KBM-7 (cell line): ENCODE results near the gene KIF19.

Source experiments
- DNase-seq: peaks from one replicate; pipeline ENCODE4 v3.0.0-alpha.2; 2015
- in situ Hi-C: fragments of 300-500 bp; cut with MboI; formaldehyde crosslinking; loops from 2 replicates; pipeline ENCODE4 v1.14.3; 2020; ENCODE audit warnings: low sequenced_read_pairs, low pct_unique_long_range_greater_than_20kb, mixed read lengths

The KIF19 gene

GRCh38 chr17:74335529-74336062 lies 9.6 kb downstream of the KIF19 start:
- in situ Hi-C loops, result no loop called here
- DNase-seq, result no peak

DNA sequence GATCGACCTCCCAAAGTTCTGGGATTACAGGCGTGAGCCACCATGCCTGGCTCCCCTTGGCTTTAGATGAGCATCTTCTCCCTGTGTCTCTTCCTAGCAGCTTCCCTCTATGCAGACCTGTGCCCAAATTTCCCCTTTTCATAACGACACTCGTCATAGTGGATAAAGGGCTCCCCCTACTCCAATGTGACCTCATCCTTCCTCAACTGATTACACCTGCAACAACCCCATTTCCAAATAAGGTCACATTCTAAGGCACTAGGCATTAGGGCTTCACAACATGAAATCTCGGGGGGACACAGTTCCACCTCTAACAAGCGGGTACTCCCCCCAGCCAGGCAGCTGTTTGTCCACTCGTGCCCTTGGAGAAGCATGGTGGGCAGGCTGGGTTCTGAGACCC lies 10.3 kb downstream of the KIF19 start:
- in situ Hi-C loops, result no loop called here

GRCh38 chr17:74337834-74338500 lies 11.9 kb downstream of the KIF19 start:
- DNase-seq, result no peak
- in situ Hi-C loops, result no loop called here

More for the DNA sequence above, 10.3 kb downstream of the KIF19 start:
- no peak for DNase-seq

GRCh38 chr17:74339537-74340195 lies 13.6 kb downstream of the KIF19 start:
- in situ Hi-C loops, result no loop called here
- DNase-seq, result no peak

GRCh38 chr17:74340470-74341023 lies 14.5 kb downstream of the KIF19 start:
- in situ Hi-C loops, result no loop called here

GRCh38 chr17:74342224-74342623 lies 16.2 kb downstream of the KIF19 start:
- DNase-seq, result no peak

More at GRCh38 chr17:74340470-74341023, 14.5 kb downstream of the KIF19 start:
- DNase-seq, result no peak

GRCh38 chr17:74343121-74343520 lies 17.1 kb downstream of the KIF19 start:
- no peak for DNase-seq
- in situ Hi-C loops, result no loop called here

More at GRCh38 chr17:74342224-74342623, 16.2 kb downstream of the KIF19 start:
- in situ Hi-C loops, result no loop called here

DNA sequence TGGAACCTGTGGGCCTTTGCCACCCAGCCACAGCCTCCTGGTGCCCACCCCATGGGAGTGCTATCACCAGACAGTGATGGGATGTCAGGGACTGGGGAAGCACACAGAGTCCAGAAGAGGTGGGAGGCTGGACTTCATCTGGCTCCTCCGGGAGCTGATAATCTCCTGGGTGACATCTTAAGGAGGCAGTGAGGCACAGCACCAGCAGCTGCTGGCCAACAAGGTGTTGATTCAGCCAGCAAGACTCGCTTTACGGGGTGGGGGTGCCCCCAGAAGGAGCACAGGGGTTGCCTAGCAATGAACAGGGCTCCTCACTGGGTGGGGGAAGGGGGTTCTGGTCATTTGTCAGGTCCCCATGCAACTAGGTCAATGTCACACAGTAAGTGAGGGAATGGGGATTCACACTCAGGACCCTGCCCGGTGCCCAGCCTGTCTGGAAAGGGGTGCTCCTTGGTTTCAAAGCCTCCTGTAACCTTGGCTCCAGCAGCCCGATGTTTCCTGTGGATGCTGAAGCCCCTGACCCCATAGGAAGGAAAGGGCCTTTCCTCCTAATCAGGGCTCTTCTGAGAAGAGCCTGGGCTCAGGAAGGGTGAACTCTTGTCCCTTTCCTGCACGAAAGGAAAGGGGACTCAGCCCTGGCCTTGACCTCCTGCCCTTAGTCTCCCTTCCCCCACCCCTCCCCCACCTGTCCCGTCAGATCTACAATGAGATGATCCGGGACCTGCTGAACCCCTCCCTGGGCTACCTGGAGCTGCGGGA lies 17.7 kb downstream of the KIF19 start:
- in situ Hi-C loops, result no loop called here
- no peak for DNase-seq

DNA sequence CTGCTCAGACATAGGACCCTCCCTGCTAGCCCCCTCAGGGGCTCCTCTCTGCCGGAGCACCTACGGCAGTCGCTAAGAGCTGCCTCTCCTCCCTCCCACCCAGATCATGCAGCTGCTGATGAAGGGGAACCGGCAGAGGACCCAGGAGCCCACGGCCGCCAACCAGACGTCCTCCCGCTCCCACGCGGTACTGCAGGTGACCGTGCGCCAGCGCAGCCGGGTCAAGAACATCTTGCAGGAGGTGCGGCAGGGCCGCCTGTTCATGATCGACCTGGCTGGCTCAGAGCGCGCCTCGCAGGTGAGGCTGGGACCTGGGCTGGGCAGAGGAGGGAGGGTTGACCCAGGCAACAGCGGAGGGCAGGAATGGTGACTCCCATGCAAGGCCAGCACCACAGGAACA lies 18.6 kb downstream of the KIF19 start:
- in situ Hi-C loops, result no loop called here
- no peak for DNase-seq

DNA sequence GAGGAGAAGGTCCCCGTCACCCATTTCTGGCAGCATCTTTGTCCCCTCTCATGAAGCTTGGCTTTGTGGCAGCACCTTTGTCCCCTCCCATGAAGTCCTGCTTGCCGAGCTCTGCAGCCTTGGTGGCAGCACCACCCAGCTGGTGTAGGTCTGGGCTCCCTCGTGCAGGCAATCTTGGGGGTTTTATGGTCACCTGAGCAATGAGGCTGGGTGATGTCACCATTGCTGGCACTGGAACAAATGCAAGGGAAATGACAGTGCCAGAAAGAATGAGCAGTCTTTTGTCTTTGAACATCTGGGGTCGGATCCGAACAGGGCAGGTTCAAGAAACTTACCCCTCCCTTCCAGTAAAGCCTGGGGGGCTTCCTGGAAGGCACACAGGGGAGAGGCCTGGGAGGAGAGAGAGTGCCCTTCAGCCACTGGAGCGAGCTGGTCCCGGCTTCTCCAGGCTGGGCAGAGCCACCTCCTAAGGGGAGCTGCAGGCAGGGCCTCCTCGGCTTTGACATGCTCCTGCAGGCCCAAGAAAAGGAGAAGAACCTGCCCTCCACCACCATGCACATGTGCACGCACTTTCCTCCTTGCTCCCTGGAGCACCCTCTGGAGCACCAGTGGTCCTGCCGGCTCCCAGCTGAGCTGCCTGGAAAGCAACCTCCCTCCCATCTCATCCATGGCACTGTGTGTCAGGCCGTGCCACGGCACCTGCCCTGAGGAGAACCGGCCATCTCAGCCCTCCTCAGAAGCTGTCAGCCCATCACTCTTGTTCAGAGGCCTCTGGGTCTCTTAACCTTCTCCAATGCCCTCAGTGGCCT lies 19.6 kb downstream of the KIF19 start:
- DNase-seq, result no peak
- in situ Hi-C loops, result no loop called here

DNA sequence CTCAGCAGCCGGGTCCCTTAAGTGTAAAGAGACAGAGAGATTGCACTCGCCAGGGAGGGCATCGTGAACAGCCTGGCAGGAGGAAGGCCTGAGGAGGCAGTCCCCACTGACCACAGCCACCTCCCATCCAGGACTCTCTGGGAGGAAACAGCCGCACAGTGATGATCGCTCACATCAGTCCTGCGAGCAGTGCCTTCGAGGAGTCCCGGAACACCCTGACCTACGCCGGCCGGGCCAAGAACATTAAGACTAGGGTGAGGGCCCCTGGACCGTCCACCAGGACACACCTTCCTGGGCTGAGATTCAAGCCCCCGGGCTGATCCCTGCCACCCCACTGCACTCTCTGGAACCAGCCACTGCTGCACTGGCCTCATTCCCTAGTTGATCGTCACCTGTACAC lies 21.6 kb downstream of the KIF19 start:
- no peak for DNase-seq
- in situ Hi-C loops, result no loop called here

- no peak for DNase-seq
Observed at GRCh38 chr17:74349120-74349519, 23.1 kb downstream of the KIF19 start.

GRCh38 chr17:74350486-74350885 lies 24.5 kb downstream of the KIF19 start:
- in situ Hi-C loops, result no loop called here
- DNase-seq, result no peak

More at GRCh38 chr17:74349120-74349519, 23.1 kb downstream of the KIF19 start:
- in situ Hi-C loops, result no loop called here

DNA sequence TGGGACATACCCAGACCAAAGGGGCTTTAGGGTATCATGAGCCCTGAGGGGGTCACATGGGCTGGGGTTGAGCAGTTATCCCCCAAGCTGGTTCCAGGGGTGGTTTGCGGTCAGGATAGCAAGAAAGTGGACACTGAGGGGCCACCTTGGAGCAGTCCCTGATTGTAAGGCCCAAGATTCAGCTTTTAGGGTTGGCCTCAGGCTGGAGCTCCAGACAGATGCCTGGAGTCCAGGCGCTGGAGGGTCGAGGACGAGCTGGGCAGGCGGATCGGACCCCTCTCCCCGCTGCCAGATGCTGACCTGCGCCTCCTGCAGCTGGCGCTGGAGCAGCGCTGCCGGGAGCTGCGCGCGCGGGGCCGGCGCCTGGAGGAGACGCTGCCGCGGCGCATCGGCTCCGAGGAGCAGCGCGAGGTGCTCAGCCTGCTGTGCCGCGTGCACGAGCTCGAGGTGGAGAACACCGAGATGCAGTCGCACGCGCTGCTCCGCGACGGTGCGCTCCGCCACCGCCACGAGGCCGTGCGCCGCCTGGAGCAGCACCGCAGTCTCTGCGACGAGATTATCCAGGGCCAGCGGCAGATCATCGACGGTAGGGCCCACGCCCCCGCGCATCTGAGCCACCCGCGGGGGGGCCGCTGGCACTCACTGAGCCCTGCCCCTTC lies 25.7 kb downstream of the KIF19 start:
- DNase-seq, result no peak
- in situ Hi-C loops, result no loop called here

- DNase-seq, result no peak
- in situ Hi-C loops, result no loop called here
Observed at GRCh38 chr17:74353446-74354060, 27.5 kb downstream of the KIF19 start.

DNA sequence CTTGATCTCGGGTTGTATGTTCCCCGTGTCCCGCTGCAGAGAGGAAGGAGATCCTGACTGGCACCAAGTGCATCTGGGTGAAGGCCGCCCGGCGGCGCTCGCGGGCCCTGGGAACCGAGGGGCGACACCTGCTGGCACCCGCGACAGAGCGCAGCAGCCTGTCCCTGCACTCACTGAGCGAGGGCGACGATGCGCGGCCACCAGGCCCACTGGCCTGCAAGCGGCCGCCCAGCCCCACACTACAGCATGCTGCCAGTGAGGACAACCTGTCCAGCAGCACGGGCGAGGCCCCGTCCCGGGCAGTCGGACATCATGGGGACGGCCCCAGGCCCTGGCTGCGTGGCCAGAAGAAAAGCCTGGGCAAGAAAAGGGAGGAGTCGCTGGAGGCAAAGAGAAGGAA lies 28.1 kb downstream of the KIF19 start:
- DNase-seq, result peak; percentile 77
- in situ Hi-C loops, result no loop called here

- DNase-seq, result no peak
- in situ Hi-C loops, result no loop called here
Observed at GRCh38 chr17:74354561-74354960, 28.5 kb downstream of the KIF19 start.

GRCh38 chr17:74355065-74355464 lies 29.0 kb downstream of the KIF19 start:
- in situ Hi-C loops, result no loop called here

More at GRCh38 chr17:74355065-74355464, 29.0 kb downstream of the KIF19 start:
- no peak for DNase-seq
